ENCODE measurements around the gene RUNX2.

The RUNX2 gene

DNA sequence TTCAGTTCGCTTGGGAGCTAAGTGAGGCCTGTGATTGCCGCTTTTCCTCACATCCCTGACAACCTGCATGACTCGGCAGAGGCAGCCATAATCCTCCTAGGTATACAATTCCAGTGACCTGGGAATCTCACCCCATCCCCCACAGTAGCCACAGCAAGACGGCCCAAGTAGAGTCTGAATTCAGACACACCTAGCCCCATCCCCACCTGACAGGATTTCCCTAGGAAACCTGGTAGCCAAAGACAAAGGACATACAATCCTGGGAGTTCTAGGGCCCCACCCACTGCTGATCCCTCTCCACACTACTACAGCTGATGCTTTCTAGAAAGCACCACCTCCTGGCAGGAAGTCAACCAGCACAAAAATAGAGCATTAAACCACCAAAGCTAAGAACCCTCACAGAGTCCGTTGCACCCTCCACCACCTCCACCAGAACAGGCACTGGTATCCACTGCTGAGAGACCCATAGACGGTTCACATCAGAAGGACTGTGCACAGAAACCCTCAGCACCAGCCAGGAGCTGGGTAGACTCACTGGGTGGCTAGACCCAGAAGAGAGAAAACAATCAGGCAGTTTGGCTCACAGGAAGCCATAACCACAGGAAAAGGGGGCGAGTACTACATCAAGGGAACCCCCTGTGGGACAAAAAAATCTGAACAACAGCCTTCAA lies 17.9 kb upstream of the RUNX2 start:
- Histone ChIP-seq H3K4me3 (ENCODE audit: low read depth, low read length, poor library complexity, severe bottlenecking) (no peak overlapping the region), H3K36me3 (ENCODE audit: insufficient read depth, low read length) (no peaks in the 10 kb centered on the region), H3K4me2 (ENCODE audit: low read length) (no peak overlapping the region)

DNA sequence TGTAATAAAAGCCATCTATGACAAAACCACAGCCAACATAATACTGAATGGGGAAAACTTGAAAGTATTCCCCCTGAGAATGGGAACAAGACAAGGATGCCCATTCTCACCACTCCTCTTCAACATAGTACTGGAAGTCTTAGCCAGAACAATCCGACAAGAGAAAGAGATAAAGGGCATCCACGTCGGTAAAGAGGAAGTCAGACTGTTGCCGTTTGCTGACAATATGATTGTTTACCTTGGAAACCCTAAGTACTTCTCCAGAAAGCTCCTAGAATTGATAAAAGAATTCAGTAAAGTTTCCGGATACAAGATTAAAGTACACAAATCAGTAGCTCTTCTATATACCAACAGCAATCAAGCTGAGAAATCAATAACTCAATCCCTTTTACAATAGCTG lies 14.0 kb upstream of the RUNX2 start:
- H3K4me3 ChIP-seq (ENCODE audit: low read depth, low read length, poor library complexity, severe bottlenecking) = no peak overlapping the region
- H2AFZ ChIP-seq (ENCODE audit: low read length) = no peak overlapping the region
- H3K79me2 ChIP-seq (ENCODE audit: insufficient read depth, low read length) = no peaks in the 10 kb centered on the region
- no peak for TF ChIP-seq EZH2 (IDR thresholded peaks at IDR 0.05; ENCODE audit: borderline replicate concordance, low read length)
- TF ChIP-seq, protein P1, sequence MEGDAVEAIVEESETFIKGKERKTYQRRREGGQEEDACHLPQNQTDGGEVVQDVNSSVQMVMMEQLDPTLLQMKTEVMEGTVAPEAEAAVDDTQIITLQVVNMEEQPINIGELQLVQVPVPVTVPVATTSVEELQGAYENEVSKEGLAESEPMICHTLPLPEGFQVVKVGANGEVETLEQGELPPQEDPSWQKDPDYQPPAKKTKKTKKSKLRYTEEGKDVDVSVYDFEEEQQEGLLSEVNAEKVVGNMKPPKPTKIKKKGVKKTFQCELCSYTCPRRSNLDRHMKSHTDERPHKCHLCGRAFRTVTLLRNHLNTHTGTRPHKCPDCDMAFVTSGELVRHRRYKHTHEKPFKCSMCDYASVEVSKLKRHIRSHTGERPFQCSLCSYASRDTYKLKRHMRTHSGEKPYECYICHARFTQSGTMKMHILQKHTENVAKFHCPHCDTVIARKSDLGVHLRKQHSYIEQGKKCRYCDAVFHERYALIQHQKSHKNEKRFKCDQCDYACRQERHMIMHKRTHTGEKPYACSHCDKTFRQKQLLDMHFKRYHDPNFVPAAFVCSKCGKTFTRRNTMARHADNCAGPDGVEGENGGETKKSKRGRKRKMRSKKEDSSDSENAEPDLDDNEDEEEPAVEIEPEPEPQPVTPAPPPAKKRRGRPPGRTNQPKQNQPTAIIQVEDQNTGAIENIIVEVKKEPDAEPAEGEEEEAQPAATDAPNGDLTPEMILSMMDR (IDR thresholded peaks at IDR 0.05; ENCODE audit: low read length) = no peak
- H3K9ac ChIP-seq (ENCODE audit: low read length) = no peak overlapping the region
- no peaks in the 10 kb centered on the region for H3K36me3 ChIP-seq (ENCODE audit: insufficient read depth, low read length)
- no peaks in the 10 kb centered on the region for H4K20me1 ChIP-seq (ENCODE audit: insufficient read depth, low read length)
- H3F3A ChIP-seq (ENCODE audit: insufficient read depth, low read length) = no peaks in the 10 kb centered on the region
- no peaks in the 10 kb centered on the region for H3K9me2 ChIP-seq (ENCODE audit: low read depth, low read length)
- H3K27ac ChIP-seq (ENCODE audit: low read depth, low read length, poor library complexity, severe bottlenecking) = no peak overlapping the region
- H3K4me2 ChIP-seq (ENCODE audit: low read length) = no peak overlapping the region
- no peaks in the 10 kb centered on the region for H3K4me1 ChIP-seq (ENCODE audit: insufficient read depth, low read length, severe bottlenecking)
- no peaks in the 10 kb centered on the region for H3K9me3 ChIP-seq (ENCODE audit: low read length)
- no peaks in the 10 kb centered on the region for H3K27me3 ChIP-seq (ENCODE audit: insufficient read depth, low read length)

More for the DNA sequence above, 17.9 kb upstream of the RUNX2 start:
- Histone ChIP-seq H3K79me2 (ENCODE audit: insufficient read depth, low read length) (no peaks in the 10 kb centered on the region), H3K27ac (ENCODE audit: low read depth, low read length, poor library complexity, severe bottlenecking) (no peak overlapping the region), H3K9me2 (ENCODE audit: low read depth, low read length) (no peaks in the 10 kb centered on the region), H3K4me1 (ENCODE audit: insufficient read depth, low read length, severe bottlenecking) (no peaks in the 10 kb centered on the region), H2AFZ (ENCODE audit: low read length) (no peak overlapping the region), H4K20me1 (ENCODE audit: insufficient read depth, low read length) (no peaks in the 10 kb centered on the region), H3K27me3 (ENCODE audit: insufficient read depth, low read length) (no peaks in the 10 kb centered on the region), H3K9me3 (ENCODE audit: low read length) (no peaks in the 10 kb centered on the region), H3K9ac (ENCODE audit: low read length) (no peak overlapping the region), H3F3A (ENCODE audit: insufficient read depth, low read length) (no peaks in the 10 kb centered on the region)
- TF ChIP-seq, protein P1 (IDR thresholded peaks at IDR 0.05; ENCODE audit: low read length) = no peak
- no peak for TF ChIP-seq EZH2 (IDR thresholded peaks at IDR 0.05; ENCODE audit: borderline replicate concordance, low read length)

DNA sequence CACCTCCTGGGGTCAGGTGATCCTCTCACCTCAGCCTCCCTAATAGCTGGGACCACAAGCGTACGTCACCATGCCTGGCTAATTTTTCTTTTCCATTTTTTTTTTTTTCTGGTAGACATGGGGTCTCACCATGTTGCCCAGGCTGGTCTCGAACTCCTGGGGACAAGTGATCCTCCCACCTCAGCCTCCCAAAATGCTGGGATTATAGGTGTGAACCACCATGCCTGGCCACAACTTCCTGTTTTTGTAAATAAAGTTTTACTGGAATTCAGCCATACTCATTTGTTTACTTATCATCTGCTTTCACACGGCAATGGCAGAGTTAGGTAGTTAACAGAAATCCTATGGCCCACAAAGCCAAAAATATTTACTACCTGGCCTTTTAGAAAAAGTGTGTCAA lies 7.8 kb upstream of the RUNX2 start:
- H4K20me1 ChIP-seq (ENCODE audit: insufficient read depth, low read length) = no peaks in the 10 kb centered on the region
- H3K27me3 ChIP-seq (ENCODE audit: insufficient read depth, low read length) = no peaks in the 10 kb centered on the region
- H3K4me2 ChIP-seq (ENCODE audit: low read length) = no peak overlapping the region
- no peaks in the 10 kb centered on the region for H3K79me2 ChIP-seq (ENCODE audit: insufficient read depth, low read length)
- no peaks in the 10 kb centered on the region for H3K9me3 ChIP-seq (ENCODE audit: low read length)
- no peak overlapping the region for H3K4me3 ChIP-seq (ENCODE audit: low read depth, low read length, poor library complexity, severe bottlenecking)
- no peak overlapping the region for H3K9ac ChIP-seq (ENCODE audit: low read length)
- H2AFZ ChIP-seq (ENCODE audit: low read length) = no peak overlapping the region
- no peak overlapping the region for H3K27ac ChIP-seq (ENCODE audit: low read depth, low read length, poor library complexity, severe bottlenecking)
- no peaks in the 10 kb centered on the region for H3K9me2 ChIP-seq (ENCODE audit: low read depth, low read length)
- H3F3A ChIP-seq (ENCODE audit: insufficient read depth, low read length) = no peaks in the 10 kb centered on the region
- no peaks in the 10 kb centered on the region for H3K4me1 ChIP-seq (ENCODE audit: insufficient read depth, low read length, severe bottlenecking)
- H3K36me3 ChIP-seq (ENCODE audit: insufficient read depth, low read length) = no peaks in the 10 kb centered on the region
- TF ChIP-seq EZH2 (IDR thresholded peaks at IDR 0.05; ENCODE audit: borderline replicate concordance, low read length) = no peak
- TF ChIP-seq, protein P1 (IDR thresholded peaks at IDR 0.05; ENCODE audit: low read length) = no peak

Data from OCI-LY1 (cell line).